ENCODE measurements around the gene CS. TPM values are rescaled to one million over a fixed set of nuclear protein-coding genes. Genes with fewer than 3 reads are reported as not detected.

The CS gene
- polyA plus RNA-seq, 3 donors, result 55.7 to 156 (median 86.1) TPM

GRCh38 chr12:56243731-56244181 lies 56.4 kb downstream of the CS start:
- no peaks in the 10 kb centered on the region for H3K4me1 Mint-ChIP-seq
- H3K9ac ChIP-seq (ENCODE audit: insufficient read depth, low read length, poor library complexity, severe bottlenecking), result no peak overlapping the region

GRCh38 chr12:56242986-56243385 lies 57.1 kb downstream of the CS start:
- H3K4me3 Mint-ChIP-seq, result no peak overlapping the region

More at GRCh38 chr12:56243731-56244181, 56.4 kb downstream of the CS start:
- Mint-ChIP-seq H3K36me3 (peaks cover 82 to 96% of the 10 kb centered on the region in 2 donors), H3K27ac (peak overlapping the region in 3 of 7 donors; percentile 16 to 49 (median 42)), H3K4me3 (no peak overlapping the region), H3K9me3 (no peaks in the 10 kb centered on the region), H3K27me3 (ENCODE audit: low read depth in 3 of 3) (peaks cover 0 to 2% (median 0%) of the 10 kb centered on the region in 3 donors)
- H3K36me3 ChIP-seq (replicated peaks in 1 of 2; ENCODE audit: control insufficient read depth in 1 of 2, insufficient read depth in 2 of 2, low read length in 2 of 2), result peaks cover 75 to 95% of the 10 kb centered on the region in 2 donors
- WGBS (ENCODE audit: insufficient coverage), result 88% methylated on average over 1 of the region's 3 CpGs
- peak overlapping the region in 1 of 2 donors; percentile 8 for H3K27ac ChIP-seq (ENCODE audit: low read depth in 1 of 2, low read length in 2 of 2)
- no peak for TF ChIP-seq CTCF (IDR thresholded peaks at IDR 0.05)
- H3K79me2 ChIP-seq (ENCODE audit: insufficient read depth, low read length), result no peaks in the 10 kb centered on the region
- H2AFZ ChIP-seq (ENCODE audit: insufficient read depth, low read depth, low read length, poor library complexity, severe bottlenecking), result no peak overlapping the region
- no peaks in the 10 kb centered on the region for H3K4me1 ChIP-seq (ENCODE audit: control insufficient read depth in 1 of 2, insufficient read depth in 2 of 2, low read length in 2 of 2)
- intact Hi-C loops (cut with micrococcal nuclease), result no loop called here
- no peaks in the 10 kb centered on the region for H3K9me3 ChIP-seq (replicated peaks in 1 of 2; ENCODE audit: control insufficient read depth in 1 of 2, insufficient read depth in 1 of 2, low read length in 2 of 2)
- H3K4me3 ChIP-seq (replicated peaks in 1 of 3; ENCODE audit: low read depth in 2 of 3, low read length in 3 of 3), result no peak overlapping the region
- DNase-seq, result no peak
- no peaks in the 10 kb centered on the region for H4K20me1 ChIP-seq (ENCODE audit: insufficient read depth, low read length)
- no peaks in the 10 kb centered on the region for H3K27me3 ChIP-seq (ENCODE audit: control insufficient read depth in 2 of 2, insufficient read depth in 2 of 2, low read length in 2 of 2)
- H3K4me2 ChIP-seq (replicated peaks; ENCODE audit: extremely low read depth, low read length, poor library complexity, severe bottlenecking), result no peak overlapping the region

More at GRCh38 chr12:56242986-56243385, 57.1 kb downstream of the CS start:
- no peak overlapping the region for H3K4me2 ChIP-seq (replicated peaks; ENCODE audit: extremely low read depth, low read length, poor library complexity, severe bottlenecking)
- Mint-ChIP-seq H3K27ac (peak overlapping the region in 1 of 7 donors; percentile 23), H3K9me3 (no peaks in the 10 kb centered on the region), H3K27me3 (ENCODE audit: low read depth in 3 of 3) (peaks cover 0 to 2% (median 0%) of the 10 kb centered on the region in 3 donors), H3K4me1 (no peaks in the 10 kb centered on the region), H3K36me3 (peaks cover 75 to 88% of the 10 kb centered on the region in 2 donors)
- no peaks in the 10 kb centered on the region for H3K79me2 ChIP-seq (ENCODE audit: insufficient read depth, low read length)
- no peak overlapping the region for H2AFZ ChIP-seq (ENCODE audit: insufficient read depth, low read depth, low read length, poor library complexity, severe bottlenecking)
- peaks cover 67 to 87% of the 10 kb centered on the region in 2 donors for H3K36me3 ChIP-seq (replicated peaks in 1 of 2; ENCODE audit: control insufficient read depth in 1 of 2, insufficient read depth in 2 of 2, low read length in 2 of 2)
- H4K20me1 ChIP-seq (ENCODE audit: insufficient read depth, low read length), result no peaks in the 10 kb centered on the region
- intact Hi-C loops (cut with micrococcal nuclease), result no loop called here
- no peaks in the 10 kb centered on the region for H3K9me3 ChIP-seq (replicated peaks in 1 of 2; ENCODE audit: control insufficient read depth in 1 of 2, insufficient read depth in 1 of 2, low read length in 2 of 2)
- no peaks in the 10 kb centered on the region for H3K27me3 ChIP-seq (ENCODE audit: control insufficient read depth in 2 of 2, insufficient read depth in 2 of 2, low read length in 2 of 2)
- H3K4me1 ChIP-seq (ENCODE audit: control insufficient read depth in 1 of 2, insufficient read depth in 2 of 2, low read length in 2 of 2), result no peaks in the 10 kb centered on the region
- WGBS (ENCODE audit: insufficient coverage), result 100% methylated on average over 1 of the region's 13 CpGs
- H3K9ac ChIP-seq (ENCODE audit: insufficient read depth, low read length, poor library complexity, severe bottlenecking), result no peak overlapping the region
- no peak overlapping the region for H3K27ac ChIP-seq (ENCODE audit: low read depth in 1 of 2, low read length in 2 of 2)
- no peak overlapping the region for H3K4me3 ChIP-seq (replicated peaks in 1 of 3; ENCODE audit: low read depth in 2 of 3, low read length in 3 of 3)
- TF ChIP-seq CTCF (IDR thresholded peaks at IDR 0.05), result no peak
- no peak for DNase-seq

Measured in CD14-positive monocyte (primary cell).